ENCODE measurements around the gene OPCML. TPM values are rescaled to one million over a fixed set of nuclear protein-coding genes. Genes with fewer than 3 reads are reported as not detected.

Gene OPCML
- total RNA-seq, 1 donor from 2014 or later, result 4.6 TPM

DNA sequence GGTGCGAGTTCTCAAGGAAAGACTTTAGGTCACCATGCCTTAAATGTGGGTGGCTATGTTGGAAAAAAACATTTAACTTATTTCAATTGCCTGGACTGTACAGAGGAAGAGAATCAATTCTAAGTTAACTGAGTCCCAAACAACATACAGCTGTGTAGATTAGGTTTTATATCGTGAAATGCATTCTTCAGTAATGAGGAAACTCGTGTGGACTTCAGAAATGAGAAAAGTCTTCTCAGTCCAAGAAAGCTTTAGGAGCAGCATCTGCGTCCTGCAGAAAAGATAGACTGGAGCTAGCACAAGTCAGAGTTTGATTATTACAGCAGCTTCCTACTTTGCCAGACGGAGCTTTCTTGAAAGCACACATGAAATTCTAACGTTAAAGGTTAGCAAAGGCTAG lies 673.0 kb downstream of the OPCML start:
- no peaks in the 10 kb centered on the region for H3K36me3 Mint-ChIP-seq
- no peak overlapping the region for H3K27ac Mint-ChIP-seq
- H3K4me1 Mint-ChIP-seq (ENCODE audit: unreplicated experiment), result peaks cover 32% of the 10 kb centered on the region
- DNase-seq (ENCODE audit: extremely low spot score, unreplicated experiment), result no peak
- TF ChIP-seq, protein P1, sequence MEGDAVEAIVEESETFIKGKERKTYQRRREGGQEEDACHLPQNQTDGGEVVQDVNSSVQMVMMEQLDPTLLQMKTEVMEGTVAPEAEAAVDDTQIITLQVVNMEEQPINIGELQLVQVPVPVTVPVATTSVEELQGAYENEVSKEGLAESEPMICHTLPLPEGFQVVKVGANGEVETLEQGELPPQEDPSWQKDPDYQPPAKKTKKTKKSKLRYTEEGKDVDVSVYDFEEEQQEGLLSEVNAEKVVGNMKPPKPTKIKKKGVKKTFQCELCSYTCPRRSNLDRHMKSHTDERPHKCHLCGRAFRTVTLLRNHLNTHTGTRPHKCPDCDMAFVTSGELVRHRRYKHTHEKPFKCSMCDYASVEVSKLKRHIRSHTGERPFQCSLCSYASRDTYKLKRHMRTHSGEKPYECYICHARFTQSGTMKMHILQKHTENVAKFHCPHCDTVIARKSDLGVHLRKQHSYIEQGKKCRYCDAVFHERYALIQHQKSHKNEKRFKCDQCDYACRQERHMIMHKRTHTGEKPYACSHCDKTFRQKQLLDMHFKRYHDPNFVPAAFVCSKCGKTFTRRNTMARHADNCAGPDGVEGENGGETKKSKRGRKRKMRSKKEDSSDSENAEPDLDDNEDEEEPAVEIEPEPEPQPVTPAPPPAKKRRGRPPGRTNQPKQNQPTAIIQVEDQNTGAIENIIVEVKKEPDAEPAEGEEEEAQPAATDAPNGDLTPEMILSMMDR (conservative IDR thresholded peaks at IDR 0.05), result no peak
- peaks cover 20% of the 10 kb centered on the region for H3K27me3 Mint-ChIP-seq
- H3K4me3 Mint-ChIP-seq, result no peak overlapping the region
- H3K9me3 Mint-ChIP-seq, result peaks cover 1% of the 10 kb centered on the region

DNA sequence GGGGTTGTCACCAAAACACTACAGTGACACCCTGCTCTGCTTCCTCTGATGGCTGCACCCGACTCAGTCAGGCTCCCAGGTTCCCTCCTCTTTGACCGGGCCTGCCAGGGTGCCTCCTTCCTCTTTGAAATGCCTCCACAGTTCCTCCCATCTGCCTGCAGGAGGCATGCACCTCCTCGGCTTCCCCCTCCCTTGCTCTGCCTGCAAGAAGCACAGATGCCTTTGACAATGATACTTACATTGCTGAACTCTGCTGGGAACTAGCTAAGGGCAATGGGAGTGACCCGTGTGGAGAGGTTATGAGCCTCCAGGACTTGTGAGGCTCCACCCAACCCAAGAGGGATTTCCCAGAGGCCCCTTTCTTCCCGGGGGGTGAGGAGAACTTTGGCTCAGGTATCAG lies 674.1 kb downstream of the OPCML start:
- TF ChIP-seq, protein P1 (conservative IDR thresholded peaks at IDR 0.05), result peak; percentile 58

DNA sequence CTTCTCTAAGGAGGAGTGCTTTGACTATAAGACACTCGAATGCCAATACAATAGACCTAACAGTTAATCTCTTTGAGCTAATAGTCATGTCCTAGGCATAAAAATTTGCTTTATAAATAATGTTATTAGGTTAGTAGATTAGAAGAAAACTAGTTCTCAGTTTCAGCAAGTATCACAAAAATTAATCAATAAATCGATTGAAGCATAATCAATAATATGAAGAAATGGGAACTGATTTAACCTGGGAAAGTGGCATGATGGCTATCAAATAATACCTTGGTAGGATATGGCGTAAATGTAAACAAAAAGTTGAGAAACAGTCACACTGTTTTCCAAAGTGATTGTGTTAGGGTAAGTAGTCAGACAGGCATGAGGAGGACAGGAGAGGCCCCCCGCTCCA lies 676.3 kb downstream of the OPCML start:
- peaks cover 20% of the 10 kb centered on the region for H3K27me3 Mint-ChIP-seq
- DNase-seq (ENCODE audit: extremely low spot score, unreplicated experiment), result no peak
- TF ChIP-seq, protein P1 (conservative IDR thresholded peaks at IDR 0.05), result no peak

More for the DNA sequence above, 674.1 kb downstream of the OPCML start:
- DNase-seq (ENCODE audit: extremely low spot score, unreplicated experiment), result no peak
- no peak overlapping the region for H3K4me3 Mint-ChIP-seq
- no peaks in the 10 kb centered on the region for H3K36me3 Mint-ChIP-seq
- H3K27ac Mint-ChIP-seq, result no peak overlapping the region
- peaks cover 32% of the 10 kb centered on the region for H3K4me1 Mint-ChIP-seq (ENCODE audit: unreplicated experiment)
- H3K9me3 Mint-ChIP-seq, result no peaks in the 10 kb centered on the region
- H3K27me3 Mint-ChIP-seq, result peaks cover 20% of the 10 kb centered on the region

DNA sequence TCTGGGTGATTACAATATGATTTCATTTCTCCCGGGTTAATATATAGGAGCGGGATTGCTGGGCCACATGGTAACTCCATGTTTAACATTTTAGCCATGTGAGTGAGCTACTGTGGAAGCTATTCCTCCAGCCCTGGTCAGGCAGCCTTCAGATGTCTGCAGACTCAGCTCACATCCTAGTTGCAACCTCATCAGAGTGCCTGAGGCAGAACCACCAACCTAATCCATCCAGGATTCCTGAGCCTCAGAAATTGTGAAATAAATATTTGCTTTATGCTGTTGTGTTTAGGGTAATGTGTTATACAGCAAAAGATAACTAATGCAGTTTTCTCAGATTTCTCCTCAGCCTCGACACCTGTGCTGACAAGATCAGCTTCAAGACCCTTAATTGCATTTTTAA lies 676.8 kb downstream of the OPCML start:
- Mint-ChIP-seq H3K27me3 (peaks cover 17% of the 10 kb centered on the region), H3K27ac (no peak overlapping the region), H3K4me3 (no peak overlapping the region)

More for the DNA sequence above, 676.3 kb downstream of the OPCML start:
- peaks cover 22% of the 10 kb centered on the region for H3K4me1 Mint-ChIP-seq (ENCODE audit: unreplicated experiment)
- no peaks in the 10 kb centered on the region for H3K9me3 Mint-ChIP-seq
- no peaks in the 10 kb centered on the region for H3K36me3 Mint-ChIP-seq
- H3K4me3 Mint-ChIP-seq, result no peak overlapping the region
- no peak overlapping the region for H3K27ac Mint-ChIP-seq

DNA sequence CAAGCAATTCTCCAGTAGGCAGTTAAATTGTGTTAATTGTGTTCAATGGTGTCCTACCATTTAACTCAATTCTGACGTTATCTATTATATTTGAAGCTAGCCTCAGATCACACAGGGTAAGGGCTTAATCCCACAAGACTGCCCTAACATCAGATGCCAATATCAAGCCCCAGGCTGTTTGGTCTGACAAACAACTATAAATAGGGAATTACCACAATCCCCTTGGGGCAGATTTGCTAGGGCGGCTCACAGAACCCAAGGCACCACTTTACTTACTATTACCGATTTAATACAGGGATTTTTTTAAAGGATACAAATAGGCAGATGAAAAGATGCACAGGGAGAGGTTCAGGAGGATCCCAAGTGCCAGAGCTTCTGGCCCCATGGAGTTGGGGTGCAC lies 678.4 kb downstream of the OPCML start:
- no peak for DNase-seq (ENCODE audit: extremely low spot score, unreplicated experiment)
- TF ChIP-seq, protein P1 (conservative IDR thresholded peaks at IDR 0.05), result no peak
- Mint-ChIP-seq H3K4me3 (no peak overlapping the region), H3K36me3 (no peaks in the 10 kb centered on the region), H3K4me1 (ENCODE audit: unreplicated experiment) (peaks cover 10% of the 10 kb centered on the region), H3K27me3 (peaks cover 5% of the 10 kb centered on the region), H3K9me3 (no peaks in the 10 kb centered on the region), H3K27ac (no peak overlapping the region)

More for the DNA sequence above, 676.8 kb downstream of the OPCML start:
- Mint-ChIP-seq H3K9me3 (no peaks in the 10 kb centered on the region), H3K4me1 (ENCODE audit: unreplicated experiment) (peaks cover 22% of the 10 kb centered on the region), H3K36me3 (no peaks in the 10 kb centered on the region)
- DNase-seq (ENCODE audit: extremely low spot score, unreplicated experiment), result no peak
- TF ChIP-seq, protein P1 (conservative IDR thresholded peaks at IDR 0.05), result no peak

DNA sequence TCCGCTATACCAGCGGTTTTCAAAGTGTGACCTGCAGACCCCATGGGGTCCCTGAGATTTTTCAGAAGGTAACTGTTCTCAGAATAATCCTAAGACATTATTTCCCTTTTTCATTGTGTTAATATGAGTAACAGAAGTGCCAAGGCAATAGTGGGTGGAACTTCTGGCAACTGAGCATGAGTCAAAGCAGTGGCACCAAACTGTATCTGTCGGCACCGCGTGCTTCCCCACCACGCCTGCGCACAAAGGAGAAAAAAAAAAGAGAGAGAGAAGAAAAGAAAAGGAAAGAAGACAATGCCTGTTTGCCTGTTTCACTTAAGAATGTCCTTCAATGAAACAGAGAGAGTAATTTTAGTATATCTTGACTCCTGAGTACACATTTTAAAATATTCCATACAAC lies 679.9 kb downstream of the OPCML start:
- TF ChIP-seq, protein P1 (conservative IDR thresholded peaks at IDR 0.05), result no peak
- Mint-ChIP-seq H3K27ac (no peak overlapping the region), H3K4me1 (ENCODE audit: unreplicated experiment) (no peaks in the 10 kb centered on the region), H3K9me3 (no peaks in the 10 kb centered on the region), H3K36me3 (no peaks in the 10 kb centered on the region), H3K27me3 (no peaks in the 10 kb centered on the region), H3K4me3 (no peak overlapping the region)
- no peak for DNase-seq (ENCODE audit: extremely low spot score, unreplicated experiment)

Measured in type B pancreatic cell (in vitro differentiated cells).